RWPE1 (cell line): ENCODE measurements around the gene NPAT.

Experiments used
- CTCF ChIA-PET: fragments of 350-600 bp; sonication (Branson Sonifier 250); formaldehyde crosslinking; extraction: SDS; loops from one replicate; lab custom pipeline; 2021; lab: Yijun Ruan, JAX
- POLR2A ChIA-PET: fragments of 400-600 bp; formaldehyde crosslinking; extraction: SDS; loops from one replicate; lab custom pipeline; 2020; ENCODE audit warnings: antibody characterized with exemption; ENCODE audit not compliant: low non-redundant PET; lab: Yijun Ruan, JAX
- DNase-seq: peaks from one replicate; pipeline ENCODE4 v3.0.0; 2012; ENCODE audit warnings: low spot score
- H3K27ac ChIP-seq: fragments of 450-650 bp; 2 replicates; pipeline ENCODE4 v1.5.1; 2017
- TF ChIP-seq, protein P1 (sequence below): fragments of 450-650 bp; conservative IDR thresholded peaks from 2 replicates; pipeline ENCODE4 v1.5.1; 2017; ENCODE audit warnings: low read depth, mild to moderate bottlenecking

NPAT gene

DNA sequence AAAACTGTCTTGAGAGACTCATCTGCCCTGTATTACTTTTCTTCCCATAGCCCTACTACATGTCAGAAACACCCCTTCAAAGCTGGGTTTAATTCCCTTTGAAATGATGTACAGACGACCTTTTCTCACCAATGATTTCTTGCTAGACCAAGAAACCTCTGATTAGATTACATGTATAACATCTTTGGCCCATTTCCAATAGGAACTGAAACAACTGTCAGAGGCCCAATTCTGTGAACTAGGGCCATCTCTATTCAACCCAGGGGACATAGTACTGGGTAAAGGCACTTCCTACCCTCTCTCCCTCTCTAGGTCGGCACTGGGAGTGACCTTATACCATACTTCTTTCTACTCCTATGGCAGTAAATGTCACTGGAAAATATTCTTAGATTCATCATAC is 19.4 kb downstream of the NPAT start:
- no peak for DNase-seq
- TF ChIP-seq, protein P1, sequence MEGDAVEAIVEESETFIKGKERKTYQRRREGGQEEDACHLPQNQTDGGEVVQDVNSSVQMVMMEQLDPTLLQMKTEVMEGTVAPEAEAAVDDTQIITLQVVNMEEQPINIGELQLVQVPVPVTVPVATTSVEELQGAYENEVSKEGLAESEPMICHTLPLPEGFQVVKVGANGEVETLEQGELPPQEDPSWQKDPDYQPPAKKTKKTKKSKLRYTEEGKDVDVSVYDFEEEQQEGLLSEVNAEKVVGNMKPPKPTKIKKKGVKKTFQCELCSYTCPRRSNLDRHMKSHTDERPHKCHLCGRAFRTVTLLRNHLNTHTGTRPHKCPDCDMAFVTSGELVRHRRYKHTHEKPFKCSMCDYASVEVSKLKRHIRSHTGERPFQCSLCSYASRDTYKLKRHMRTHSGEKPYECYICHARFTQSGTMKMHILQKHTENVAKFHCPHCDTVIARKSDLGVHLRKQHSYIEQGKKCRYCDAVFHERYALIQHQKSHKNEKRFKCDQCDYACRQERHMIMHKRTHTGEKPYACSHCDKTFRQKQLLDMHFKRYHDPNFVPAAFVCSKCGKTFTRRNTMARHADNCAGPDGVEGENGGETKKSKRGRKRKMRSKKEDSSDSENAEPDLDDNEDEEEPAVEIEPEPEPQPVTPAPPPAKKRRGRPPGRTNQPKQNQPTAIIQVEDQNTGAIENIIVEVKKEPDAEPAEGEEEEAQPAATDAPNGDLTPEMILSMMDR, result no peak
- POLR2A ChIA-PET, result no interaction called here
- no peak overlapping the region for H3K27ac ChIP-seq
- CTCF ChIA-PET, result no interaction called here

DNA sequence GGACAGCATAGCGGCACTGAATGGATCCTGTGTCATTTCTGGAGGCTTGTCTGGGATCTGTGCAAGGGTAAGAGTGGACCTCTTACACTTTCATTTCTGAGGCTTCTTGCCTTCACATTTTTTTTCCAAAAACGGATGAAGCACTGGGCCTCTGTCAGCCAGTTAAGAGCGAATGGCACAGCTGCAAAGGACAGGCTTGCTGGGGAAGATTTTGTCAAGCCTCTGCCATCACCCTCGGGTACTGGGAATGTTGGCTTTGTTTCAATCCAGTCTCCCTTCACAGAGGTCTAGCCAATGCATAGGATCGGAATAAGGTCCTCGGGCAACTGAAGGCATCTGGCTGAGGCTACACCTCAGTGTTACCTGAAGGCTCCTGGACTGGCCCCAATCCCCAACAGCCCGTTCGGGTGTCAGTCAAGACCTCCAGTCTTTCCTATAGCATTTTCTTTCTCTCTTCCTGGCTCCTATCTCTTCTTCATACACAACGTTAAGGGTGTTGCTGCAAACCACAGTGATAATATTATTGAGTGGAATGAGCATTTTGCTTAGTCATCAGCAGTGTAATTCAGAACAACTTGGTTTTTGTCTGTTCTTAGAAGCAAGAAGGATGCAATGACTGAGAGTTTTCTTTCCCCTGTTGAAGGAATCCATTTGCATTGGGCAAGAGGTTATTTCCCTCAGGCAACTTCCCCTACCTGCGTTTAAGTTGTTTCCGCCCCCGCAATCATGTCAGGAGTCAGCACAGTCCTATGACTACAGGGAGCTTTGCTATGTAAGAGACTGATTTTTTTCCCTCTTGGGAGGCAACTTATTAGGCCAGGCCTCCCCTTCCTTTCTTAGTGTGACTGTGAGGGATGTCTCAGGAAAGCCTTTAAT is 22.8 kb downstream of the NPAT start:
- POLR2A ChIA-PET, result no interaction called here
- TF ChIP-seq, protein P1, result no peak
- H3K27ac ChIP-seq, result peak overlapping the region; percentile 33
- CTCF ChIA-PET, result no interaction called here
- DNase-seq, result peak; percentile 68

DNA sequence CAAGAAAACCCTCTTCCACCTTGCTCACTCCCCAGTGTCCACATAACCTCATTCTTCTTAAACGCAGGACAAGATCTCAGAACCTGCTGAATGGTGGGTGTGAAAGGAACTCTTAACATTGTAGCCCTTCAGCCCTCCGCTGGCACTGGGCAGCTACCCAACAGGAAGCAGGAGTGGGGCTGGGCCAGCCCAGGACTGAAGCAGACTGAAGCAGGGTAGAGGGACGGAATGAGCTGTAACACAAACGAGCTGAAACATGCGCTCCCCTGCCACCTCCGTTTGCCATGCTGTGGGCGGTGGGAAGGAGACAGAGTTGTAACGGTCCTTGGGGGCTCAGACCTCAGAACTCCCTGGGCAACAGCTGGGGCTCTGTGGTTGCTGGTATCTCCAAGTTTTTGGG is 23.6 kb downstream of the NPAT start:
- TF ChIP-seq, protein P1, result no peak
- DNase-seq, result no peak
- H3K27ac ChIP-seq, result peak overlapping the region; percentile 33
- ChIA-PET POLR2A (no interaction called here), CTCF (no interaction called here)

DNA sequence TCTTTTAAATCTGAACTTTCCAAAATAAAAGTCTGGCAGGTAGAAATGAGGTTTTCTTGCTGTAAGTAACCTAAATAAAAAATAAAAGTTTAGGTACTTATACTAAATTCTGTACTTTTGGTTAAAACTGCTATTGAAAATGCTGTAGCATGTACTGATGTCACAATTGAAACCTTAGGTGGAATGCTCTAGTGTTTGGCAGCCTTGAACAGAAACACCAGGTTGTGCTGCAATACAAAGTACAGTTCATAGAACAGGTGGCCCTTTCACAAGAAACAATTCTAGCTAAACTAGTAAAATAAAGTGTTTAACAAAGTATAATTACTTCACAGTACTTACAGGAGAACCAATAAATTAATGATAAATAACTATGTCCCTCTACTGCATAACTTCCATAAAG is 25.1 kb downstream of the NPAT start:
- DNase-seq, result no peak
- ChIA-PET CTCF (no interaction called here), POLR2A (no interaction called here)
- TF ChIP-seq, protein P1, result no peak
- H3K27ac ChIP-seq, result no peak overlapping the region

- no peak overlapping the region for H3K27ac ChIP-seq
- TF ChIP-seq, protein P1, result no peak
- ChIA-PET POLR2A (no interaction called here), CTCF (no interaction called here)
- no peak for DNase-seq
Observed at GRCh38 chr11:108196901-108197300, 25.5 kb downstream of the NPAT start.

DNA sequence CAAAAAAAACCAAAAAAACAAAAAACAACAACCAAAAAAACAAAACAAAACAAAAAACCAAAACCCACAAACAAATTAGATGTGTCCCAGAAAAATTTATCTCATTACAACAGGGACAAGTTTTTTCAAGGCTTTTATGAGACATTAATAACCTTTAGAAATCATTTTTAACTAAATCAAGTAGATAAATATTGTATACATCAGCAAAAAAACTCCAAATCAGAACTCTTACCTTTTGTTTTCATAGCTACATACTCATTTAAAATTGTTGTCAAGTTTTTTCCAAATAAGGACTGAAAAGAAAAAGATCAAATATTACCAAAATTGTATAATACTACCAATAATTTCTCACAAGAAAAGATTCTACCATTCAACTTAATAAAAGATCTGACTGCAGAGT is 28.7 kb downstream of the NPAT start:
- DNase-seq, result no peak
- TF ChIP-seq, protein P1, result no peak
- no peak overlapping the region for H3K27ac ChIP-seq
- POLR2A ChIA-PET, result no interaction called here
- CTCF ChIA-PET, result interaction anchor here (1.0 kb wide), 1 partner anchor 207 kb away, joined by 5 read pairs; no protein-coding TSS in a partner anchor
